ENCODE results near the gene FOXF1.

The FOXF1 gene

DNA sequence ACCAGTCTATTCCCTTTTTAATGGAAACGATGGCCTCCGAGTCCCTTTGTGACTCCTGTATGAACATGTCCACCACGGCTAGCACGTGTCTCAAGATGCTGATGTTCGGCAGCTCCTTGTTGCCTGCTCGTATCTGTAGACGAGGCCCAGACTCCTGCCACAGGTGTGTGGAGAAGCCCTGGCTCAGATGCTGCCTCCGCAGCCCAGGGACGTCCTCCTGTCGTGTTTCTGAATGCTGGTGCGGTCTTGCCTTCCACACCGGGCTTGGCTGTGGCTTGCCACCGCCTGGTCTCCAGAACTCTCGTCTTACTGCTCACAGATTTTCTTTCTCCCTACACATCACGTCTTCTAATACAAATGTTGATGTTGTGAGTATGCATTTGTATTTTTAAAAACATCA is 17.0 kb downstream of the FOXF1 start:
- H3K27ac Mint-ChIP-seq: no peak overlapping the region
- peaks cover 28% of the 10 kb centered on the region for H3K36me3 Mint-ChIP-seq (ENCODE audit: low read depth)
- no peaks in the 10 kb centered on the region for H3K4me1 Mint-ChIP-seq (ENCODE audit: low read depth)
- H3K4me3 Mint-ChIP-seq: no peak overlapping the region
- DNase-seq: no peak
- no peaks in the 10 kb centered on the region for H3K27me3 Mint-ChIP-seq
- H3K9me3 Mint-ChIP-seq: peaks cover 4% of the 10 kb centered on the region

DNA sequence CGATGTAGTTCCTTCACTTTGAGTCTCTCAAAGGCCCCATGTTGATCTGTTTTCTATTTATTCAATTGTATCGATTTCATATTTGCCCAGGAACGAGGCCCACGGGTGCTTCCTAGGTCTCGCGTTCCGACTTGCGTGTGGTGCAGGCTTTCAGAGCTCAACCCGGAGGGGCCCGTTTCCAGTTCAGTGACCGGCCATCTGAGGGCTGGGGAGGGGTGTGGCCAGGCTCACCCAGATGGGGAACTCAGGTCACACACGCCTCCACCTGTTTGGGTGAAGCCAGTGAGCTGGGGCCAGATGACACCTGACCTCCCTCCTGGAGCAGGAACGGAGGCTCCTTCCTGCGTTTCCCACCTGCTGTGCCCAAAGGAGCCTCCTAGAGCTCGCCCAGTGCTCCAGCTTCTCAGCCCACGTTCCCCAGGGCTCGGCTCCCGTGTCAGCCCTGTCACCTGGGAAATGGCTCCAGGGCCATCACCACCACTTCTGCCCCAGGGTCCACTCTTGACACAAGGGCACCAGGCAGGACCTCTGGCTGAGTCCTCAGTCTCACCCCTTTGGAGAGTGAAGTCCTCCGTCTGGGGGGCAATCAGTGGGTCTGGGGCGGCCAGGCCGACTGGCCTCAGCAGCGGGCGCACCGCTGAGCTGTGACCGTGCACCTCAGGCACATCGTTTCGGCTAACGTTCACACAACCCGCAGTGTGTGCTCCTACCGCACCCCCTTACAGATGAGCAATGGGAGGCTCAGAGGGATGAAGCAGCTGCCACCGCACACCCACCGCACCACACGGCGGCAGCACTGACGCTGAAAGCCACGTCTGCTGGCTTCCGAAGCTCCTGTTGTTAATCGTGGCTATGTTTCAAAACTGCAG is 18.0 kb downstream of the FOXF1 start:
- no peak for DNase-seq
- Mint-ChIP-seq H3K27ac (no peak overlapping the region), H3K4me3 (no peak overlapping the region), H3K27me3 (no peaks in the 10 kb centered on the region), H3K9me3 (peaks cover 4% of the 10 kb centered on the region), H3K36me3 (ENCODE audit: low read depth) (peaks cover 38% of the 10 kb centered on the region), H3K4me1 (ENCODE audit: low read depth) (no peaks in the 10 kb centered on the region)

DNA sequence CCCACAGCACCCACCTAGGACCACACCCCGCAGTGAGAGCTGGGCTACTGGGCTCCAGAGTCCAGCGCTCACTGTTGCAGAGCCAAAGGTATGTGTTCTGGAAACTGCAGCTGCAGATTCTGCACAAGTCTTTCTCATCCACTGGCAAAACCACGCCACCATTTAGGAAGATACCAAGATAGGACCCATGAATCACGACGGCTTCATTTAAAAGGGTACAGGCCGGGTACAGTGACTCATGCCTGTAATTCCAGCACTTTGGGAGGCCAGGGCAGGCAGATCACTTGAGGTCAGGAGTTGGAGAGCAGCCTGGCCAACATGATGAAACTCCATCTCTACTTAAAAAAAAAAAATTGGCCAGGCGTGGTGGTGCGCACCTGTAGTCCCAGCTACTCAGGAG is 18.8 kb downstream of the FOXF1 start:
- peaks cover 46% of the 10 kb centered on the region for H3K36me3 Mint-ChIP-seq (ENCODE audit: low read depth)
- peaks cover 4% of the 10 kb centered on the region for H3K9me3 Mint-ChIP-seq
- no peak for DNase-seq
- no peaks in the 10 kb centered on the region for H3K4me1 Mint-ChIP-seq (ENCODE audit: low read depth)
- no peak overlapping the region for H3K4me3 Mint-ChIP-seq
- no peak overlapping the region for H3K27ac Mint-ChIP-seq
- no peaks in the 10 kb centered on the region for H3K27me3 Mint-ChIP-seq

DNA sequence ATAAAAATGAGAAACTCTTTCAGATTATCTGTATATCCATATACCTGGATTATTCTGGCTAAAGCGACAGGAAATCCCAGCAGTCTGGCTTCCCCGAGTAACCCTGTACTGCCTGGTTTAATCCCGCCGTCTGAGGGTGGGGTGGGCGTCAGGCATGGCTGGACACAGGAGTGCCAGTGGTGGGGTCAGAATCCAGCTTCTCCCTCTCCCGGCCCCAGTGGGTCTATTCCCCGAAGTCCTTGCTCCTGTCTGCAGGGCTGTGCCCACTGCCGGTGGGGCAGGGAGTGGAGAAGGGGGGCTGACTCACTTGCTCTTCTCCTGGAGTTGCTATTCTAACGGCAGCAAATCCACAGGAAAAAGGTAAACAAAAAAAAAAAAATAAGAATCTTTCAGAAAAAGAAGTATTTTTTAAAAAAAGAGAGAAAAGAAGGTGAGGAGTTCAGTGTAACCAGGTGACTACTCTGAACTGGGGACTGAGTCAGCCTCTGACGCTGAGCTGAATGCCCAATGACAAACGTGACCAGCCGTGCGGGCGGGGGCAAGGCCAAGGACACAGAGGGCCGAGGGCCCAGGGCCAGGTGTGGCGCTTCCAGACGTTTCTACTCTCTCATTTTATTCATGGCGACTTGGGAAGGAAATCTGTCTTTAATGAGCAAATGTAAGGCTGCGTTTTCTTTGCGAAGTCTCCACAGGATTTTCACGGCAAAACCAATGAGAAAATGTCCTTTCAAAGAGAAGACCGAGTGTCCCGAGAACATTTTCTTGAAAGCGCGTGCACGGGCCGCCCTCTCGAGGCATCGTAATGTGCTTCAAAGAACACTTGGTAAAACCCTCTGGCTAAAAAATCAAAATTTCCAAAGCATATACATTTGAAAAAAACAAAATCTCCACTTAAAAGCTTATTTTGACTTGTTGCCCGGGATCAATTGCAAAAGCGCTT is 20.2 kb downstream of the FOXF1 start:
- no peak overlapping the region for H3K4me3 Mint-ChIP-seq
- H3K27me3 Mint-ChIP-seq: no peaks in the 10 kb centered on the region
- no peaks in the 10 kb centered on the region for H3K4me1 Mint-ChIP-seq (ENCODE audit: low read depth)
- no peak for DNase-seq
- peaks cover 51% of the 10 kb centered on the region for H3K36me3 Mint-ChIP-seq (ENCODE audit: low read depth)
- H3K27ac Mint-ChIP-seq: no peak overlapping the region
- H3K9me3 Mint-ChIP-seq: peaks cover 4% of the 10 kb centered on the region

DNA sequence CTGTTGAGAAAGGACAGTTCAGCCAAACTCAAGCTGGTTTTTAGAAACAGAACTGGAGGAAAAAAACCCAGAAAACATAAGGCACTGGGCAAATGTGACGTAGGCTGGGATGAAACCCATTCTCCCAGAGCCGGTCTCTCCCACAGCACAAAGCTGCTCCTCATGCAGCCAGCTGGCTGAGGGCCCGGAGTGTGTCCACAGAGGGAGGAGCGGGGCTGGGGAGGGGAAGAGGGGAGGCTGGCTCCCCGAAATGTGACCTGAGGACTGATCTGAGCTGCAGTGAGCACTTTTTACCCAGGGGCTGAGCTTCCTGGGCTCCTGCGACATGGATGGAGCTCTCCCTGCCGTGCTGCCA is 20.8 kb downstream of the FOXF1 start:
- DNase-seq: no peak
- Mint-ChIP-seq H3K4me3 (no peak overlapping the region), H3K4me1 (ENCODE audit: low read depth) (no peaks in the 10 kb centered on the region), H3K36me3 (ENCODE audit: low read depth) (peaks cover 58% of the 10 kb centered on the region), H3K27me3 (no peaks in the 10 kb centered on the region), H3K27ac (no peak overlapping the region), H3K9me3 (peaks cover 4% of the 10 kb centered on the region)

DNA sequence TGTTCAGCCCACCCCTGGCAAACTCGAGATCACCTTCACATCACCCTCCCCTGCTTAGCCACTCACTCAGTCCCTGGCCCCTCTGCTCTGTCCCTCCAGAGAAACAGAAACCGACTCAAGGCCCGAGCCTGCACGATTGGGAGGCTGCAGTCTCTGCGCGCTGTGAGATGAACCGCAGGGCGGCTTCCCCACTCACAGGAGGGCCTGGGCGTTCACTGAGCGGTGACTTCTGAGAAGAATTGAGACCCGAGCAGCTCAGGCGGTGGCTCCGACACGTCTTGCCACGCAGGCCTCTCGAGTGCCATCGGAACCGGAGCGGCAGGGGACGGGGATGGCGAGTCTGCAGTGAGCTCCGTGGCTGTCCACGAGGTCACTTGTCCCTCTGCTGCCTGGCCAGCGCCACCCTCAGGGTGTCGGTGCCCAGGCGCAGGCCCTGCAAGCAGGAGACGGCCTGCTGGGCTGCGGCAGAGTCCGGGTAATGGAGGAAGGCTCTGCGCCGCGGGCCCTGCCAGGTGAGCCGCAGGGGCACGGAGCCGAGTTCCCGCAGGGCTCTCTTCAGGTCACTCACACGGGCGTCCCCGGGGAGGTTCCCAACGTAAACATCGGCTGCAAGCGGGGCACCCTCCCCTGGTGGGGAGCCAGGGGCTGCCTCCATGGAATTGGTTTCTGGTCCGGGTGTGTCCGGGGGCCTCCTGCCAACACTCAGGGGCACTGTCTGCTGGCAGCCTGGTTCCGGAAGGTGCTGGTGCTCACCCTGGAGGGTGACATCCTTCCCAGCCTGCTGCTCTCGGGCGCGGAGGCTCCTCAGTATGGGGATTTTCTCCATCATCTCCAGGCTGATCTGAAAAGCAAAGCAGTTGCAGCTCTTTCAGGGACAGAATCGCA is 21.6 kb downstream of the FOXF1 start:
- Mint-ChIP-seq H3K27ac (no peak overlapping the region), H3K36me3 (ENCODE audit: low read depth) (peaks cover 65% of the 10 kb centered on the region), H3K27me3 (no peaks in the 10 kb centered on the region), H3K4me1 (ENCODE audit: low read depth) (no peaks in the 10 kb centered on the region), H3K9me3 (peaks cover 4% of the 10 kb centered on the region), H3K4me3 (no peak overlapping the region)
- no peak for DNase-seq

DNA sequence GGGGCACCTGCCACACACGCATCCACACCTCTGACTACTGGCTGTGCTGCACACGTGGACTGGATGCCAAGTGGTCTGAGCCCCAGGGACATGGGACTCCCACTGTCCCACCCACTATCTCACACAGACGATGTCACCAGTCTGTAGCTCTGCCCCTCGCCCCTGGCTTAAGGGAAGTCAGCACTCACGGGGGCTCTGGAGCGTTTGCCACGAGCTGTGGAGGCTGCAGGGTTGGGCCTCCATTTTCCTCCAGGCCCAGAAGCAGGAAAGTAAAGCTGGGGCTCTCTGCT is 22.1 kb downstream of the FOXF1 start:
- H3K9me3 Mint-ChIP-seq: peaks cover 4% of the 10 kb centered on the region
- H3K4me1 Mint-ChIP-seq (ENCODE audit: low read depth): no peaks in the 10 kb centered on the region
- H3K27ac Mint-ChIP-seq: no peak overlapping the region
- no peak overlapping the region for H3K4me3 Mint-ChIP-seq
- DNase-seq: no peak
- peaks cover 71% of the 10 kb centered on the region for H3K36me3 Mint-ChIP-seq (ENCODE audit: low read depth)
- H3K27me3 Mint-ChIP-seq: no peaks in the 10 kb centered on the region

DNA sequence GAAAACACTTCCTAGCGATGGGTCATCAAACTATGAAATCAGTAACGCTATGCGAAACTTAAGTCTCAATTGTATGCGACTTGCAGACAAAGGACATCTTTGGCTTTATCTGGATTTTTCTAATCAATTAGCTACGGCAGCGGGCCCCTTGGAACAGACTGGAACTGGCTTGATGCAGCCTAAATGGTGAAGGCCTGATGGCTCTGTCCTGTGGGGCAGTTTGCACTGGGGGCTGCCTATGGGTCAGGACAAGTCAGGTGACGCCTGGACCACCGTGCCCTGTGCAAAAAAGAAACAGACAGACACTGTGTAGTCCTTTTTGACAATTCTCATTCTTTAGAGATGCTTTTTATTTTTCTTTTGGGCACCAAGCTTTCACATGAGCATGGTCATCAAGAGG is 22.7 kb downstream of the FOXF1 start:
- no peak overlapping the region for H3K27ac Mint-ChIP-seq
- no peaks in the 10 kb centered on the region for H3K9me3 Mint-ChIP-seq
- no peak for DNase-seq
- H3K4me3 Mint-ChIP-seq: no peak overlapping the region
- no peaks in the 10 kb centered on the region for H3K4me1 Mint-ChIP-seq (ENCODE audit: low read depth)
- H3K36me3 Mint-ChIP-seq (ENCODE audit: low read depth): peaks cover 77% of the 10 kb centered on the region
- H3K27me3 Mint-ChIP-seq: no peaks in the 10 kb centered on the region

DNA sequence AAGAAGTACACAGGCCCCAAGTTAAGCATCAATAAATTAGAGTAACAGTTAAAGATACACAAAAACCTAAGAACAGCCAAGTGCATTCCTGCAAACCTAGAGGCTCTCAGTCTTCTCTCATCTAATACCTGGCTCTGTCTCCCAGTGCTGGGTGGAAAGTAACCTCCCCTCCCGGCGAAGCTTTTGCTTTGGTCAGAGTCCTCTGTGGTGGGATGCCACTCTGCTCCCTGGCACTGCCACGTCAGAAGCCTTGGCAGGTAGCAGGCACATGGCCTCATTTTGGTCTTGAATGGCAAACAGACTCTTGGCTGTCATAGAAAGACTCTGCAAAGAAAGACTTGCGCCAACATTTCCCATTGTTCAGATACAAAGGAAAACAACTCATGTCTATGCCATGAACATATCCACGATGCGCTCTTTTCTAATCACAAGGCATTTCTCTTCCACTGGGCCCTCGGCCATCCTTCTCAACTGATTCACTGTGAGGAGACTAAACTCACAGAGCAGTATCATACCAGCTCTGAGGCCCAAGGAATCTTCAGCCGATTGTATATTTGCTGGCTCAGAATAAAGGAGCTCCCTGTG is 23.5 kb downstream of the FOXF1 start:
- H3K36me3 Mint-ChIP-seq (ENCODE audit: low read depth): peaks cover 80% of the 10 kb centered on the region
- no peak overlapping the region for H3K27ac Mint-ChIP-seq
- no peaks in the 10 kb centered on the region for H3K9me3 Mint-ChIP-seq

DNA sequence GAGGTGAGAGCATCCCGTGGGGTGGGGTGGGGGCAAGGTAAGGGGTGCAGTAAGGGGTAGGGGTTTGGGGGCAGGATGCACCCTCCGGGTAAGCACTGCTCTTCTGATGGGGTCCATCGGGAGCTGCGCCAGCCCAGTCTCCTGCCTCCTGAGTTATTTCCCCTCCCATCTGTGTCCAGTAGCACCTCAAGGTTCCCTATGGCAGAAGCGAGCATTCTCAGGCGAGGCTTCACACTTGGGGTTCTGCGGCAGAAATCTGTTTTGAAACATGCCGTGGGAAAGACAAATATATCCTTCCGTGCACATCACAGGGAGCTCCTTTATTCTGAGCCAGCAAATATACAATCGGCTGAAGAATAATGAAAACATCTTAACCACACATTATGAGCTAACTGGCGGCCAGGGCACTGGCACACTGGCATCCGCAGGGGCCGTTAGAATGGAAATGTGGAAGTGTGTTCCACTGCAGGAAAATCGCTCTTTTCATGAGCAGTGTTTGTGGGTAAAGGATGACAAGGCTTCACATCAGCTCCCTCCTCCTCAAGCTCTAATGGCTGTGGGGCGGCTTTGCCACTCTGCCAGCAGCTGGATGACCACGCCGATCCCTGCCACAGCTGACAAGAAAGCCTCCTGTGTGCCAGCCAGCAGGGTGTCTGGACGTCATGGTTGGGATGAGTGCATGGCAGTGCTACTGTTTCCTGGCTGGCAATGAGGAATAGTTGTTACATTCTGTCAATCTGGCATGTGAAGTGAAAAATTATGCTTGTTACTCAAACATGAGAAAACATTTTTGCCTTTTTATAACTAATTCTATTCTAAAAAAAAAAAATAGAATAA is 24.7 kb downstream of the FOXF1 start:
- Mint-ChIP-seq H3K4me3 (no peak overlapping the region), H3K27ac (no peak overlapping the region), H3K36me3 (ENCODE audit: low read depth) (peaks cover 83% of the 10 kb centered on the region), H3K27me3 (no peaks in the 10 kb centered on the region), H3K4me1 (ENCODE audit: low read depth) (no peaks in the 10 kb centered on the region), H3K9me3 (no peaks in the 10 kb centered on the region)
- DNase-seq: no peak

More for the DNA sequence above, 23.5 kb downstream of the FOXF1 start:
- no peaks in the 10 kb centered on the region for H3K27me3 Mint-ChIP-seq
- no peak for DNase-seq
- H3K4me3 Mint-ChIP-seq: no peak overlapping the region
- no peaks in the 10 kb centered on the region for H3K4me1 Mint-ChIP-seq (ENCODE audit: low read depth)

DNA sequence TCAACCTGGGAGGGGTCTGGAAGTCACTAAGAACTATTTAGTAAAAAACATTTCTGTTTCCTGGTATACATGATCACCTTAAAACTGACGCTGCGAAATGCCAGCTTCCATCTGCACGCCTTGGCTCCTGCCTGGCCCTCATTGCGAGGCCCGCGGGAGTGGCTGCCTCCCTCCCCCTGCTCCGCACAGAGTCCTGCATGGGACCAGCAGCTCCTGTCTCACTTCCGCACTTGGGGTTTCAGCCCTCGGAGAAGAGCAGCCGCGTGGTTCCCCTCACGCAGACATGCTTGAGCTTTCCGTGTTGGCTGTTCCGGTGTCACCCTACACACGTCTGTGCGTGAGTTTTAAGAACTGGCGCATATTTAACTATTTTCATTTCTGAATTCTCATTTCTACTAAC is 26.3 kb downstream of the FOXF1 start:
- Mint-ChIP-seq H3K36me3 (ENCODE audit: low read depth) (peaks cover 88% of the 10 kb centered on the region), H3K4me3 (no peak overlapping the region), H3K9me3 (no peaks in the 10 kb centered on the region), H3K27me3 (no peaks in the 10 kb centered on the region), H3K4me1 (ENCODE audit: low read depth) (no peaks in the 10 kb centered on the region), H3K27ac (no peak overlapping the region)
- DNase-seq: no peak

DNA sequence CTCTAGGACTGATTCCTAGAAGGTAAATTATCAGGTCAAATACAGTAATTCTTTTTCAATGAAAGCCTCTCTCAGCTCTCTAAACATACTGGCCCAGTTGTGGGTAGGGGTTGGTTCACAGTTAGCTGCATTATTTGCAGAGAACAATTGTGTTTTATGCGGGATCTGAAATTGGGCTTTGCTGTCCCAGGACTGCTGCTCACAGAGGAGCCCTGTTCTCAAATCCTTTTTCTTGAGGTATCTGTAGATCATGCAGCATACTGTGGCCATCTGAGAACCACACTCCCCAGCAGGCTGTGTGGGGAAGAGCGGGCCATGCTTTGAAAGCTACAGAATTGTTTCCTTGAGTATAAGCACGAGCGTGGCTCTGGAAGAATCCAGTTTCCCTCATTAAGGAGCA is 27.2 kb downstream of the FOXF1 start:
- H3K9me3 Mint-ChIP-seq: no peaks in the 10 kb centered on the region
- H3K27ac Mint-ChIP-seq: no peak overlapping the region
- DNase-seq: no peak
- H3K36me3 Mint-ChIP-seq (ENCODE audit: low read depth): peaks cover 91% of the 10 kb centered on the region
- no peaks in the 10 kb centered on the region for H3K4me1 Mint-ChIP-seq (ENCODE audit: low read depth)
- H3K27me3 Mint-ChIP-seq: no peaks in the 10 kb centered on the region
- no peak overlapping the region for H3K4me3 Mint-ChIP-seq

DNA sequence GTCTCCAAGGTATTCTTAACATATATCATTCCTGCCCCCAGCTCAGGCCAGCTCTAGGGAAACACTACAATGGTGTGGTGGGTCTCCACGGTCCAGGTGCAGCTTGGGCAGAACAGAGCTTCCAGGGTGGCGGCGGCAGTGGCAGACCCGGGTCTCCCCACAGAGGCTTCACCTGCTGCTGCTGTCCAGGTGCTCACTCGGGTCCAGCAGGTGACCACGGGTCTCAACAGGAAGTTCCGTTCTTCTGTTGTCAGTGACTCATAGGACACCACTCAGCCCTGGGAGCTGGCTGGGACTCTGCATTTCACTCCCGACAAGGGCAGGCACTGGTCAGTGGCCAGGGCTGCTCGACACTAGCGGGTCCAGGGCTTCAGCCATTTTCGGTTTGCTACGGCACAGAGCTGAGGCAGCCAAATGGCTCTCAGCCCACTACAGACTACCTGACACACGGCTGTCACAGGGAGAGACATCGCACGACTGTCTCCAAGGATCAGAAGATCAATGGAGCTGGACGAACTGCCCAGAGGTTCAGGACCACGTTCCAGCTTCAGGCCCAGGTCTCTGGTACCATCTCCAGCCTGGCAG is 28.0 kb downstream of the FOXF1 start:
- no peak overlapping the region for H3K27ac Mint-ChIP-seq
- H3K27me3 Mint-ChIP-seq: no peaks in the 10 kb centered on the region
- peaks cover 91% of the 10 kb centered on the region for H3K36me3 Mint-ChIP-seq (ENCODE audit: low read depth)
- H3K4me1 Mint-ChIP-seq (ENCODE audit: low read depth): no peaks in the 10 kb centered on the region
- DNase-seq: no peak
- no peak overlapping the region for H3K4me3 Mint-ChIP-seq
- H3K9me3 Mint-ChIP-seq: no peaks in the 10 kb centered on the region
